GM18507 (cell line): Measurements from ENCODE around the gene GPR135.
A peak's percentile ranks its signal among the peaks of the same experiment; 100 is the strongest.

Experiments used
- DNase-seq: peaks from one replicate; pipeline ENCODE4 v3.0.0; 2011; ENCODE audit warnings: low read depth; ENCODE audit not compliant: insufficient read length; ENCODE audit errors: extremely low spot score
- FAIRE-seq: peaks from 2 replicates; lab custom pipeline; 2011; peaks lifted over from hg19 to GRCh38; lab: Jason Lieb, UNC

The GPR135 gene

DNA sequence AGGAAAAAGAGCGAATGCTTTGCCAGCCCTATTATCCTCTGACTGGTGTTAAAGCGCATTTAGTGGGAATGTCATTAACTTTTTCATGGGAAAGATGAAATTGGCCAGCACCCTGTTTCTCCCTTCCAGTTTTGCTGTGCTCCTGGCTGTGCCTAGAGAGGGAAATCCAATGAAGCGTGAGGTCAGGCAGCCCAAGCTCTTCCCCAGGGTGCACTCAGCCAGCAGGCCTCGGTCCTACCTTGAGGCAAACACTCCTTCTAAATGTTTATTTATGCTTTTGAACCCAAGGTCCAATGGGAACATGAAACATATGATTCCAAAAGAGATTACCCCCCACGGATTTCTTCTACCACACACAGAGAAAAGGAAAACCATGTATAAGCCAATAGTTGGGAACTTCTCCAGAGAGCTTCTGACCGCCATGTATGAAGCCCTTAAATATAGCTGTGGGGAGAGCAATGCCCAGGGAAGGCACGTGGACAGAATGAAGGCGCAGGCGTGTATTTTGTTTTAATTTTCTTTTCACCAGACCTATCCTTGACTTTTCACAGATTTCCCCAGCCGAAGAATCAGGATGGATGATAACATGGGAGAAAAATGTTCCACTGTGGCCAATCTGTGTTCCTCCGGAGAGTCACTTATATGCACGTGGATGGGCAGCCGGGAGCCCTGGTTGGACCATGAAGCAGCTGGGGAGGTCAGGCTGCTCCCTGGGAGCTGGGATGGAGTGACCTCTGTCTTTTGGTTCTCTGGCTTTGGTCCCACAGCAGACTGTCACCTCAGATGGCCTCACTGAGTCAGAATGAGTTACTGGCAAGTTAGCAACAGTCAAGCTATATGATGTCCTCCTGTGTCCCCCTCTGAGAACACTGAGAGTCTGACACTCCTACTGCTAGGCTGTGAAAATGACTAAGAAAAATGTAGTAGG lies 37.3 kb downstream of the GPR135 start:
- no peak for DNase-seq
- no peak for FAIRE-seq

DNA sequence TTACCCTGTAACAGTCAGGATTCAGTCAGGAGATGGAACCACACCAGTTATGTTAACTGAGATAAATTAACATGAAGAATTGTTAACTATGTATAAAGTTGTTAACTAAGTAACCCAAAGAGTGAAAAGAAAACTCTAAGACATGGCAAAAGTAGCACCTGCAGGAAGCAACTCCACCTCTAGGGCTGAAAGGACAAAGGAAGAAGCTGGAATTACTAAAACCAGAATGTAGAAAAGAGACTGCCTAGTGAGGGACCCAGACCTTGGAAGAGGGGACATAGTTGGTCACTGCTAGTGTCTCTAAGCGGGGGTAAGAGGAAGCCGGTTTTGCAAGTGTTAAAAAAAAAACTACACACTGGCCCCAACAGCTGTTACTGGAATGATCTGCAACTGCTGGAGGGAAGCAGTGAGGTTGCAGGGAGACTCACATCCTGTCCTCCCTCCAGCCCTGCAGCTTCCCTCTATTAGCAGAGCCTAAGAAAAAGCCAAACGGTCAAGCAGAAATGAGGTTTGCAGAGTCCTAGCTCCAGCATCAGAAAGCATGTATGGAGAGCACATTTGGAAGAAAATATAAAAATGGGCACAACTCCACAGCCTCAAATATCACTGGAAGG lies 39.8 kb downstream of the GPR135 start:
- FAIRE-seq (no peak), DNase-seq (no peak)

DNA sequence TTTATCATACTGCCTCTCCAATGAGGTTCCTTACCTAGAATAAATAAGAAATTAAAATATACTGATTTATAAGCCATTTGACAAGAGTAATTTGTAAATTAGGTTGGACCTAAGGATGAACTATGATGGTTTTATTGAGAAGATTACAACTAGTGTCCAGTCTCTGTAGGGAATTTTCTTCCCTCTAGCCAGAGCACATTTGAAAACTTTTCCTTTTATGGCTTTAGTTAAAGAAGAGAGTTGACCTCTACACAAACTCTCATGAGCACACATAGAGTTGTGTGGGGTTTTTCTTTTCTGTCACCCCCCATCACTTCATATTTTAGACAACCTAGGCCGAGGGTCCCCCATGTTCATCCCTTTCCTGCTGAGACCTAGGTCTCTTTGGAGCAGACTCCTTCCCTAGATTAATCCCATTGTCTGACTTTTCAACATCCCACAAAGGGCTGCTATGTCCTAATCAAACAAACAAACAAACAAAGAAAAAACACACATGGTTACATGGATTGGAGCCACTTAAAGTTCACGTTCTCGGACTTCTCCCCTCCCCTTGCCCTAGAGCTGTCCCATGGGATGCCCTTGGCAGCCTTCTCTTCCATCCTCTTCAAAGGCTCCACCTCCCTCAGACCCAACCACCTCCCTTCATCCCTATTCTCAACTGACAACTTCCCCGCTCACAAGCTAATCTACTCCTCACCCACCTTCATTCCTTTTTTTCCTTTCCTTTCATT lies 40.7 kb downstream of the GPR135 start:
- FAIRE-seq = no peak

DNA sequence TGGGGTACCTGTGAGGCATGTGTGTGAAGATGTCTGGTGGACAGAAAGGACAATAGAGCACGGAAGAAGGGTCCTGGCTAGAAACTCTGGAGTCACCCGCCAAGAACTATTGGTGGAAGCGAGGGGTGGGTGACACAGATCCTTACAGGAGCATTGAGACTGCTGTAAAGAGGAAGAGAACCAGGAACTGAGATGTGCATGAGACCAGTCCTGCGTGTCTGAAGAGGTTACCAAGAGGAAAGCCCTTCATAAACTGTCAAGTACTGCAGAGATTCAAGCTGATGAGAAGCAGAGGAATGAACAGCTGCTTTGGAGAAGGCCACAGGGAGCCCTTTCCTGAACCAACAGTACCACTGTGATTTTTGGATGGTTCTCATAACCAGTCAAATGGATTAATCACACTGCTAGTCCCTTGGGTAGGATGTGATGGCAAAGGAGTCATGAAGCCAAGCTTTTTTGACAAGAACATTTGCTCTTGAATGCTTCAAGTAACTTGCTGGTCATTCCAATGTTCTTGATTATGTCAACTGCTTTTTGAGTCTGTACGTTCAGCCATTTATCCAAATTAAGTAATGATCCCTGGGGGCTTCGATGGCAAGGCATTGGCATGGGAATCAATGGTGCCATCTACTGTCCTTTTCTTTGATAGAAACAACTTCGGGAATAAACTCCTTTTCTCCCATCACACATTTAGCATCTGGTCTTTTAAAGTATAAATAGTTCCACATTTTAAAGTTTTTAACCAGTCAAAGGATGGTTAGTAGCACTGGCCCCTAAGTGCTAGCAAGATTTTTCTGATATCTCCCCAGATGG lies 42.9 kb downstream of the GPR135 start:
- FAIRE-seq = peak; percentile 33
- no peak for DNase-seq

More for the DNA sequence above, 40.7 kb downstream of the GPR135 start:
- DNase-seq = no peak

DNA sequence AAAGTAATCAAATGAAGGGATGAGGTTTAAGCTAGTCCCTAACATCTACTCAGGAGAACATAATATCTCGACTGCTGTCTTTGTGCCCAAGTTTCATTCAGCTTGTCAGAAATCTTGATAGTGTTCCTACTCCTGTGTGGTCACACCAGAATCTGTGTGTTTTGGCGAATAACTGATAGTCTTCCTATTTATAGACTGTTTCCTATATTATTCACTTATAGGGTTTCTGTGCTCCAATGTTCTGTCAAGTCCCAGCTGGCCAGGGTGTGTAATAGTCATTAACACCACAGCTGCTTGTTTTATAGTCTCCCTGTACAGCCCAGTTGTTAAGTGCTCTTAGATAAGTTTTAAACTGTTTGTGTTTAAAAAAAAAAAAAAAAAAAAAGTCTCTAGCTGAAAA lies 45.9 kb downstream of the GPR135 start:
- DNase-seq = no peak
- no peak for FAIRE-seq

DNA sequence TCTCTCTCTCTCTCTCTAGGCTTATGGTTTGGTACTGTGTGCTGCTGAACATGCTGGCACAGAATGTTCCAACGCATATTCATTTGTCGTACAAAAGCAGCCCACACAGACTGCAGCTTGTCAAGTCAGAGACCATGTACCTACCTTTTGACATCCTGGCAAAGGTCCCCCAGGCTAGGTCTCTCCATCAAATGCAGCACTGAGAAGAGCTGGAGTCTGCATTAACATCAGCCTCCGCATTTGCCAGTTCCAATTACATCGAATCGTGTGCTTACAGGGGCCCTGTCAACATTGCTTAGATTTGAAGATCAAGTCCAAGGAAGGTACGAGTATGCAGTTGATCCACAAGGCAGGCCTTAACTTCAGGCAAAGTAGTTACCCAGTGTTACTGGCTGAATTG lies 47.9 kb downstream of the GPR135 start:
- DNase-seq (no peak), FAIRE-seq (no peak)

DNA sequence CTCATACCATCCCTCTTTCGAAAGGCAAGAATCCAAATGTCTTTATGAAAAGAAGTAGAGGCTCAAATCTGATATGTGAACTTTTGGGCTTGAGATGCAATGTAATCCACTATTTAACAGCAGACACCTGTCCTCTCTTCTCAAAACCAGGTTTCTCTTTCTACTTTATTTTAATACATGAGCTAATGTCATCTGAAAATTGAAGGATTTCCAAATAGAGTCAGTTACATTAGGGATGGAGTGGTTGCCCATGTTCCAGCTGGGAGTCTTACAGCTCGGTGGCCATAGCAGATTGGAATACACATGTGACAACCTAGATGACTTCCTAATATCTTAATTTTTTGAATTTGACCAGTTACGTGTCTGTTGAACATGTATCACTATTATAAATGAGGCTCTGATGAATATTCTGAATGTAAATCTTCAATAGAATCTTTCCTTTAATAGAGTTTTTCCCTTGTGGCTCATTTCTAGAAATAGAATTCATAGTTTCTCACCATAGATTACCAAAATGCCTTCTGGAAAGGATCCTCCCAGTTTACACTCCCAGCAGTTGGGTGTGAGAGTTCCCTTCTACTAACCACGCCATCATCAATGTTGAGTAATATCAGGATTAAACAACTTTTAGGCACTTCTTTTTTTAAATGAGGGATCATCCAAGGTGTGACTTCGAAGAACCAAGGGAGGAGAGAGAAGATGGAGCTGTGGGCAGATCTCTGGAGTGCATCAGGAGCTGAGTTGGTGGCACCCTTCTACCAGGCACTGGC lies 49.2 kb downstream of the GPR135 start:
- no peak for FAIRE-seq
- DNase-seq = no peak
